Activated CD8-positive, alpha-beta memory T cell treated with anti-CD3 and anti-CD28 coated beads, Interleukin-2, amount 50 U/mL, for 24 hours (primary cell): ENCODE data around the gene XPO6.
"Not testable (repeated sequence)": the region's sequence is repeated elsewhere in the genome, so short reads cannot be mapped to it uniquely, and the experiment has no call there.

ENCODE experiments used
- DNase-seq: peaks from one replicate; pipeline ENCODE4 v3.0.0-alpha.2; 2020; ENCODE audit errors: extremely low read depth

Gene XPO6

GRCh38 chr16:28149011-28149888 is 62.5 kb downstream of the XPO6 start:
- no peak for DNase-seq

GRCh38 chr16:28146536-28146935 is 65.2 kb downstream of the XPO6 start:
- DNase-seq = no peak

- DNase-seq = no peak
Observed at GRCh38 chr16:28145796-28146195, 66.0 kb downstream of the XPO6 start.

GRCh38 chr16:28140788-28141618 is 70.8 kb downstream of the XPO6 start:
- peak; percentile 32 for DNase-seq

GRCh38 chr16:28139530-28139929 is 72.2 kb downstream of the XPO6 start:
- DNase-seq = no peak

GRCh38 chr16:28136751-28137434 is 74.9 kb downstream of the XPO6 start:
- DNase-seq = no peak

GRCh38 chr16:28133666-28134065 is 78.1 kb downstream of the XPO6 start:
- DNase-seq = no peak

GRCh38 chr16:28131743-28132393 is 79.9 kb downstream of the XPO6 start:
- DNase-seq = no peak

- no peak for DNase-seq
Observed at GRCh38 chr16:28131181-28131580, 80.6 kb downstream of the XPO6 start.

- DNase-seq = no peak
Observed at GRCh38 chr16:28130099-28131088, 81.4 kb downstream of the XPO6 start.

GRCh38 chr16:28126684-28127620 is 84.8 kb downstream of the XPO6 start:
- no peak for DNase-seq

- DNase-seq = no peak
Observed at GRCh38 chr16:28125592-28125991, 86.2 kb downstream of the XPO6 start.

- no peak for DNase-seq
Observed at GRCh38 chr16:28121527-28121926, 90.2 kb downstream of the XPO6 start.

- DNase-seq = no peak
Observed at GRCh38 chr16:28120754-28121153, 91.0 kb downstream of the XPO6 start.

- no peak for DNase-seq
Observed at GRCh38 chr16:28118637-28119036, 93.1 kb downstream of the XPO6 start.

GRCh38 chr16:28117168-28117565 is 94.6 kb downstream of the XPO6 start:
- DNase-seq = no peak

- not testable (repeated sequence) for DNase-seq
Observed at GRCh38 chr16:28115866-28116265, 95.9 kb downstream of the XPO6 start.

GRCh38 chr16:28112908-28113307 is 98.9 kb downstream of the XPO6 start:
- DNase-seq = no peak

- no peak for DNase-seq
Observed at GRCh38 chr16:28110977-28111376, 100.8 kb downstream of the XPO6 start.
